H1 (cell line): ENCODE data around the gene GNA12. TPM values are rescaled to one million over a fixed set of nuclear protein-coding genes. Genes with fewer than 3 reads are reported as not detected.

Experiments
- CBX8 ChIP-seq: fragments of 300-800, 300-1000 bp; sonication (generic); IDR thresholded peaks from 2 replicates; pipeline ENCODE4 v1.7.1; 2016; ENCODE audit warnings: low read depth, low read length, borderline replicate concordance
- CHD2 ChIP-seq: IDR thresholded peaks from 2 replicates; pipeline ENCODE4 v1.6.1; 2012; ENCODE audit warnings: low read length, improper control_type of control experiment
- CHD7 ChIP-seq: fragments of 300-600 bp; sonication (generic); IDR thresholded peaks from 2 replicates; pipeline ENCODE4 v1.7.1; 2012; ENCODE audit warnings: low read length, moderate library complexity, mild to moderate bottlenecking, inconsistent platforms; ENCODE audit not compliant: insufficient replicate concordance
- CREB1 ChIP-seq: IDR thresholded peaks from 2 replicates; pipeline ENCODE4 v1.6.1; 2012; ENCODE audit warnings: inconsistent platforms
- KDM1A ChIP-seq: fragments of 200-600, 300-600 bp; sonication (generic); IDR thresholded peaks from 2 replicates; pipeline ENCODE4 v1.7.1; 2016; ENCODE audit warnings: mild to moderate bottlenecking, low read length, borderline replicate concordance
- NRF1 ChIP-seq: IDR thresholded peaks from 2 replicates; pipeline ENCODE4 v1.6.1; 2011; ENCODE audit warnings: mild to moderate bottlenecking, low read depth, low read length, improper control_type of control experiment
- PHF8 ChIP-seq: fragments of 200-600 bp; sonication (generic); conservative IDR thresholded peaks from 2 replicates; pipeline ENCODE4 v1.7.1; 2012; ENCODE audit warnings: low read depth, mild to moderate bottlenecking, inconsistent platforms, low read length, moderate library complexity
- TBP ChIP-seq: IDR thresholded peaks from 2 replicates; pipeline ENCODE4 v1.6.1; 2011; ENCODE audit warnings: low read depth, low read length, improper control_type of control experiment
- YY1 ChIP-seq: IDR thresholded peaks from 2 replicates; pipeline ENCODE4 v1.6.1; 2011; ENCODE audit warnings: low read depth, mild to moderate bottlenecking, low read length
- polyA plus RNA-seq, 7 experiments: library from polyadenylated mRNA; depleted of rRNA in 3 of 7; stranded (reverse) in 5 of 7; unstranded in 2 of 7; fragments of >200 nt in 5 of 7; fragments of 200-250 nt in 2 of 7; gene quantifications; 1 replicate in 5 of 7; 2 replicates in 1 of 7; 4 replicates in 1 of 7; pipeline versions ENCODE4 v1.2.1 to v1.2.3, GENCODE V29; 2011 to 2013; ENCODE audit warnings: missing spikeins in 2 of 7, mixed read lengths in 2 of 7
- total RNA-seq: library from RNA; stranded (reverse); fragmentation: NEBNext Ultra II Directional; extraction: Animal tissue kit (Norgen Biotek cat#: 25700); gene quantifications from 2 replicates; pipeline ENCODE4 v1.2.1, GENCODE V29; 2021

GNA12 gene
- total and polyA plus RNA-seq, 2 of the 8 experiments (the other 6 are each of a cell fraction or from before 2014, with no cell fraction given), result 96.5 to 109 TPM

DNA sequence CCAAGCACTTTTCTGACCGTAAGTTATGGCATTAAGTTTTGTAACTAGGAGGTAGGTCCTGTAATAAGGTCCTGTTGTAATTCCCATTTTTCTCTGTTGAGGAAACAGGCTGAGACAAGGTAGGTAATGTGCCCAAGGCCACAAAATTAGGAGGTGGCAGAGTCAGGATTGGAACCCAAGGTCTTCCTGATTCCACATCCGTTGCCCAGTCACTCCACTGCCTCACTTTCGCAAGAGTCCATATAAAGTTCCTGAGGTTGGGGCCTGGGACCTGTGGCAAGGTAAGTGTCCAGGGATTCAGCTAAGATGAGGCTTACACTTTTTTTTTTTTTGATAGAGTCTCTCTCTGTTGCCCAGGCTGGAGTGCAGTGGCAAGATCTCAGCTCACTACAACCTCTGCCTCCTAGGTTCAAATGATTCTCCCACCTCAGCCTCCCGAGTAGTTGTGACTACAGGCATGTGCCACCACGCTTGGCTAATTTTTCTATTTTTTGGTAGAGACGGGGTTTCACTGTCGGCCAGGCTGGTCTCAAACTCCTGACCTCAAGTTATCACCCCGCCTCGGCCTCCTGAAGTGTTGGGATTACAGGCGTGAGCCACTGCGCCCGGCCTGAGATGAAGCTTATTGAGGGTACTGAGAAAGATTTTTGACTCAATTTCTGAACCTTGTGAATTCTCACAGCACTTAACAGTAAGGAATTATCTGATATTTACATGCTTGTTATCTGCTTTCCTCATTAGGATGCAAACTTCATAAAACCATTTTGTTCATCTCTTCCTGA is 20.3 kb upstream of the GNA12 start (continued):
- TF ChIP-seq CHD7 (no peak), NRF1 (no peak), TBP (no peak), CHD2 (no peak), YY1 (no peak), CBX8 (no peak), PHF8 (no peak), KDM1A (no peak), CREB1 (no peak)
